A549 (cell line): ENCODE results near the gene DARS1. TPM values are rescaled to one million over a fixed set of nuclear protein-coding genes. Genes with fewer than 3 reads are reported as not detected.

Experiments used
- ATAC-seq, 2 experiments: fragments of 200-7000 bp in 1 of 2; fragments of >200 bp in 1 of 2; cut with Nextera tagmentation in 1 of 2; cut with Tn5 transposase in 1 of 2; 3 replicates each; pipeline versions ENCODE4 v1.8.0 to v1.9.1; 2018 to 2020; ENCODE audit warnings: mild to moderate bottlenecking in 1 of 2, moderate library complexity in 1 of 2
- CTCF ChIA-PET: fragments of 300-600 bp; sonication (Branson Sonifier 250); formaldehyde crosslinking; extraction: SDS; loops from one replicate; lab custom pipeline; 2021; ENCODE audit warnings: antibody characterized with exemption, inconsistent platforms; lab: Yijun Ruan, JAX
- POLR2A ChIA-PET: fragments of 350-600 bp; formaldehyde crosslinking; extraction: SDS; loops from one replicate; lab custom pipeline; 2021; ENCODE audit warnings: antibody characterized with exemption, inconsistent platforms; lab: Yijun Ruan, JAX
- DNase-seq, 2 experiments: peaks; one replicate each; pipeline versions ENCODE4 v3.0.0 to v3.0.0-alpha.2; 2011 to 2016; ENCODE audit warnings: low read depth in 1 of 2, low spot score in 1 of 2
- FAIRE-seq: peaks from 2 replicates; lab custom pipeline; 2011; peaks lifted over from hg19 to GRCh38; lab: Jason Lieb, UNC
- H3K27ac ChIP-seq, 2 experiments: fragments of >200 bp; sonication (Bioruptor Twin); formaldehyde crosslinking; 3 replicates each; pipeline ENCODE4 v1.5.1; 2016 to 2017
- H3K4me1 ChIP-seq: fragments of >200 bp; sonication (Bioruptor Twin); formaldehyde crosslinking; 3 replicates; pipeline ENCODE4 v1.6.1; 2016
- H3K4me2 ChIP-seq: fragments of >200 bp; sonication (Bioruptor Twin); formaldehyde crosslinking; 3 replicates; pipeline ENCODE4 v1.6.1; 2016
- H3K4me3 ChIP-seq: fragments of >200 bp; sonication (Bioruptor Twin); formaldehyde crosslinking; 3 replicates; pipeline ENCODE4 v1.5.1; 2016
- H3K9me3 ChIP-seq: fragments of >200 bp; sonication (Bioruptor Twin); formaldehyde crosslinking; 3 replicates; pipeline ENCODE4 v1.6.1; 2016
- BHLHE40 ChIP-seq: IDR thresholded peaks from 2 replicates; pipeline ENCODE4 v1.6.1; 2012; ENCODE audit warnings: low read depth, low read length, inconsistent platforms
- CBX2 ChIP-seq: fragments of 200-600 bp; sonication (generic); IDR thresholded peaks from 2 replicates; pipeline ENCODE4 v1.6.1; 2016; ENCODE audit warnings: low read depth, mild to moderate bottlenecking, borderline replicate concordance
- CEBPB ChIP-seq, 2 experiments: fragments of >200 bp in 1 of 2; sonication (Bioruptor Twin) in 1 of 2; formaldehyde crosslinking in 1 of 2; IDR thresholded peaks; 2 replicates each; pipeline ENCODE4 v1.6.1; 2012 to 2016
- EHMT2 ChIP-seq: fragments of 200-600 bp; sonication (generic); IDR thresholded peaks from 2 replicates; pipeline ENCODE4 v1.6.1; 2016; ENCODE audit warnings: antibody characterized with exemption, low read depth, mild to moderate bottlenecking, moderate library complexity
- EP300 ChIP-seq, 2 experiments: fragments of >200 bp; sonication (Bioruptor Twin); formaldehyde crosslinking; IDR thresholded peaks; 2 replicates in 1 of 2; 3 replicates in 1 of 2; pipeline ENCODE4 v1.6.1; 2016 to 2017
- ESRRA ChIP-seq: fragments of 150-350 bp; IDR thresholded peaks from 2 replicates; pipeline ENCODE4 v1.6.1; 2014; ENCODE audit warnings: mild to moderate bottlenecking, low read length, borderline replicate concordance
- FOSL2 ChIP-seq, 2 experiments: fragments of 450-650 bp in 1 of 2; fragments of >200 bp in 1 of 2; sonication (Bioruptor Twin) in 1 of 2; formaldehyde crosslinking; IDR thresholded peaks; 2 replicates each; pipeline versions ENCODE4 v1.5.0 to v1.6.1; 2016 to 2020; ENCODE audit warnings: mild to moderate bottlenecking in 1 of 2, moderate library complexity in 1 of 2
- GATA3 ChIP-seq: IDR thresholded peaks from 2 replicates; pipeline ENCODE4 v1.6.1; 2012; ENCODE audit warnings: borderline replicate concordance
- HDAC2 ChIP-seq: fragments of 200-600 bp; sonication (generic); IDR thresholded peaks from 2 replicates; pipeline ENCODE4 v1.6.1; 2016
- HOXB13 ChIP-seq: fragments of 250-450 bp; sonication (Bioruptor Pico); IDR thresholded peaks from 2 replicates; pipeline ENCODE4 v1.5.0; 2020; ENCODE audit warnings: low read depth, mild to moderate bottlenecking, moderate library complexity
- HOXB5 ChIP-seq: fragments of 250-450 bp; sonication (Bioruptor Pico); IDR thresholded peaks from 2 replicates; pipeline ENCODE4 v1.5.0; 2020; ENCODE audit warnings: mild to moderate bottlenecking, moderate library complexity
- KDM5A ChIP-seq: fragments of 200-600 bp; sonication (generic); IDR thresholded peaks from 2 replicates; pipeline ENCODE4 v1.6.1; 2016; ENCODE audit warnings: antibody characterized with exemption, mild to moderate bottlenecking
- MAZ ChIP-seq: fragments of 150-350 bp; IDR thresholded peaks from 2 replicates; pipeline ENCODE4 v1.6.1; 2014; ENCODE audit warnings: antibody characterized with exemption, low read depth, low read length, borderline replicate concordance
- NFE2L2 ChIP-seq: fragments of 150-350 bp; conservative IDR thresholded peaks from 2 replicates; pipeline ENCODE4 v1.6.1; 2014; ENCODE audit warnings: low read length
- NR3C1 ChIP-seq: fragments of >200 bp; sonication (Bioruptor Twin); formaldehyde crosslinking; IDR thresholded peaks from 3 replicates; pipeline ENCODE4 v1.6.1; 2017
- PHF8 ChIP-seq: fragments of 200-600 bp; sonication (generic); IDR thresholded peaks from 2 replicates; pipeline ENCODE4 v1.6.1; 2016; ENCODE audit warnings: low read depth, mild to moderate bottlenecking, antibody characterized with exemption, moderate library complexity, borderline replicate concordance
- POLR2A ChIP-seq: IDR thresholded peaks from 2 replicates; pipeline ENCODE4 v1.6.1; 2012; ENCODE audit warnings: mild to moderate bottlenecking, low read length
- POLR2AphosphoS2 ChIP-seq: conservative IDR thresholded peaks from 2 replicates; pipeline ENCODE4 v1.6.1; 2012; ENCODE audit warnings: low read length, improper control_type of control experiment, inconsistent platforms
- RARB ChIP-seq: fragments of 250-450 bp; sonication (Bioruptor Pico); IDR thresholded peaks from 2 replicates; pipeline ENCODE4 v1.8.0; 2021; ENCODE audit warnings: mild to moderate bottlenecking, moderate library complexity
- RFX5 ChIP-seq: fragments of 450-650 bp; IDR thresholded peaks from 2 replicates; pipeline ENCODE4 v1.7.1; 2014; ENCODE audit warnings: antibody characterized with exemption, mild to moderate bottlenecking, moderate library complexity
- TFCP2L1 ChIP-seq: fragments of 250-450 bp; sonication (Bioruptor Pico); IDR thresholded peaks from 2 replicates; pipeline ENCODE4 v1.5.0; 2021; ENCODE audit warnings: mild to moderate bottlenecking
- ZC3H11A ChIP-seq: fragments of 450-650 bp; IDR thresholded peaks from 2 replicates; pipeline ENCODE4 v1.6.1; 2014; ENCODE audit warnings: antibody characterized with exemption, mild to moderate bottlenecking
- ZNF302 ChIP-seq: fragments of 250-450 bp; sonication (Bioruptor Pico); IDR thresholded peaks from 2 replicates; pipeline ENCODE4 v1.9.0; 2021; ENCODE audit warnings: inconsistent platforms, mild to moderate bottlenecking, moderate library complexity
- ZSCAN20 ChIP-seq: fragments of 250-450 bp; sonication (Bioruptor Pico); IDR thresholded peaks from 2 replicates; pipeline ENCODE4 v1.8.0; 2022; ENCODE audit warnings: mild to moderate bottlenecking, moderate library complexity
- WGBS: methylation state at CpG from one replicate; pipeline ENCODE4 v1.1.6; 2017; ENCODE audit errors: missing lambda C conversion rate; 5-methylcytosine and 5-hydroxymethylcytosine counted together
- polyA plus RNA-seq, 4 experiments: library from polyadenylated mRNA; depleted of rRNA in 3 of 4; stranded (reverse); fragments of >200 nt; fragmentation: RNase III in 1 of 4; extraction: RNeasy Plus Mini Kit Qiagen cat#74134 plus additional on column Dnase treatment in 1 of 4; gene quantifications; 2 replicates in 3 of 4; 3 replicates in 1 of 4; pipeline ENCODE4 v1.2.3, GENCODE V29; 2011 to 2017
- TF ChIP-seq, protein P1 (sequence below): fragments of 250-450 bp; sonication (Bioruptor Pico); IDR thresholded peaks from 2 replicates; pipeline ENCODE4 v1.5.0; 2021; ENCODE audit warnings: mild to moderate bottlenecking, moderate library complexity, borderline replicate concordance
- TF ChIP-seq, protein P2 (sequence below): fragments of 200-600 bp; sonication (generic); IDR thresholded peaks from 2 replicates; pipeline ENCODE4 v1.6.1; 2016; ENCODE audit warnings: antibody characterized with exemption, mild to moderate bottlenecking, moderate library complexity
- TF ChIP-seq, protein P3 (sequence below): fragments of >200 bp; sonication (Bioruptor Twin); formaldehyde crosslinking; IDR thresholded peaks from 3 replicates; pipeline ENCODE4 v1.5.1; 2016
- TF ChIP-seq, protein P4 (sequence below): IDR thresholded peaks from 2 replicates; pipeline ENCODE4 v1.6.1; 2012; ENCODE audit warnings: low read depth, borderline replicate concordance

The DARS1 gene
- polyA plus RNA-seq, 2 of the 4 experiments (the other 2 are of a cell fraction): 83.8 to 130 TPM

DNA sequence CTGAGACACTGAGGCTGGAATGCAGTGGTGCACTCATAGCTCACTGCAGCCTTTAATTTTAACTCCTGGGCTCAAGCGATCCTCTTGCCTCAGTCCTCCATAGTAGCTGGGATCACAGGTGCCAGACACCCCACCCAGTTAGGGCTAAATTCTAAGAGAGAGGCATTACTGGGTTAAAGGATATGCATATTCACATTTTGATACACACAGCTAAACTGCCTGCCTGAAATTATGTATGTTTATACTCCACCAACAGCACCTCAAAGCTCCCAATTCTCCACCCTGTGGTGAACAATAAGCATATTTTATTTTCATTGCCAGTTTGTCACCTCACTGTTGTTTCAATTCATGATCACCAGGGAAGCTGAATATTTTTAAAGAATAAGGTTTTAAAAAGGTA is 90.5 kb downstream of the DARS1 start:
- Histone ChIP-seq H3K9me3 (no peaks in the 10 kb centered on the region), H3K4me3 (no peak overlapping the region), H3K27ac (no peak overlapping the region), H3K4me2 (no peak overlapping the region), H3K4me1 (no peaks in the 10 kb centered on the region)
- no peak for DNase-seq
- TF ChIP-seq PHF8 (no peak), HOXB13 (CRISPR knock-in tag) (no peak), BHLHE40 (no peak), NR3C1 (no peak), GATA3 (no peak), EP300 (IDR thresholded peaks at IDR 0.05) (no peak), FOSL2 (IDR thresholded peaks at IDR 0.05) (no peak), FOSL2 (CRISPR knock-in tag; IDR thresholded peaks at IDR 0.05) (no peak), MAZ (no peak), HOXB5 (CRISPR knock-in tag) (no peak), NFE2L2 (no peak), CEBPB (IDR thresholded peaks at IDR 0.05) (no peak)
- TF ChIP-seq, protein P1, sequence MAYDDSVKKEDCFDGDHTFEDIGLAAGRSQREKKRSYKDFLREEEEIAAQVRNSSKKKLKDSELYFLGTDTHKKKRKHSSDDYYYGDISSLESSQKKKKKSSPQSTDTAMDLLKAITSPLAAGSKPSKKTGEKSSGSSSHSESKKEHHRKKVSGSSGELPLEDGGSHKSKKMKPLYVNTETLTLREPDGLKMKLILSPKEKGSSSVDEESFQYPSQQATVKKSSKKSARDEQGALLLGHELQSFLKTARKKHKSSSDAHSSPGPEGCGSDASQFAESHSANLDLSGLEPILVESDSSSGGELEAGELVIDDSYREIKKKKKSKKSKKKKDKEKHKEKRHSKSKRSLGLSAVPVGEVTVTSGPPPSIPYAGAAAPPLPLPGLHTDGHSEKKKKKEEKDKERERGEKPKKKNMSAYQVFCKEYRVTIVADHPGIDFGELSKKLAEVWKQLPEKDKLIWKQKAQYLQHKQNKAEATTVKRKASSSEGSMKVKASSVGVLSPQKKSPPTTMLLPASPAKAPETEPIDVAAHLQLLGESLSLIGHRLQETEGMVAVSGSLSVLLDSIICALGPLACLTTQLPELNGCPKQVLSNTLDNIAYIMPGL (CRISPR knock-in tag): no peak
- TF ChIP-seq, protein P2, sequence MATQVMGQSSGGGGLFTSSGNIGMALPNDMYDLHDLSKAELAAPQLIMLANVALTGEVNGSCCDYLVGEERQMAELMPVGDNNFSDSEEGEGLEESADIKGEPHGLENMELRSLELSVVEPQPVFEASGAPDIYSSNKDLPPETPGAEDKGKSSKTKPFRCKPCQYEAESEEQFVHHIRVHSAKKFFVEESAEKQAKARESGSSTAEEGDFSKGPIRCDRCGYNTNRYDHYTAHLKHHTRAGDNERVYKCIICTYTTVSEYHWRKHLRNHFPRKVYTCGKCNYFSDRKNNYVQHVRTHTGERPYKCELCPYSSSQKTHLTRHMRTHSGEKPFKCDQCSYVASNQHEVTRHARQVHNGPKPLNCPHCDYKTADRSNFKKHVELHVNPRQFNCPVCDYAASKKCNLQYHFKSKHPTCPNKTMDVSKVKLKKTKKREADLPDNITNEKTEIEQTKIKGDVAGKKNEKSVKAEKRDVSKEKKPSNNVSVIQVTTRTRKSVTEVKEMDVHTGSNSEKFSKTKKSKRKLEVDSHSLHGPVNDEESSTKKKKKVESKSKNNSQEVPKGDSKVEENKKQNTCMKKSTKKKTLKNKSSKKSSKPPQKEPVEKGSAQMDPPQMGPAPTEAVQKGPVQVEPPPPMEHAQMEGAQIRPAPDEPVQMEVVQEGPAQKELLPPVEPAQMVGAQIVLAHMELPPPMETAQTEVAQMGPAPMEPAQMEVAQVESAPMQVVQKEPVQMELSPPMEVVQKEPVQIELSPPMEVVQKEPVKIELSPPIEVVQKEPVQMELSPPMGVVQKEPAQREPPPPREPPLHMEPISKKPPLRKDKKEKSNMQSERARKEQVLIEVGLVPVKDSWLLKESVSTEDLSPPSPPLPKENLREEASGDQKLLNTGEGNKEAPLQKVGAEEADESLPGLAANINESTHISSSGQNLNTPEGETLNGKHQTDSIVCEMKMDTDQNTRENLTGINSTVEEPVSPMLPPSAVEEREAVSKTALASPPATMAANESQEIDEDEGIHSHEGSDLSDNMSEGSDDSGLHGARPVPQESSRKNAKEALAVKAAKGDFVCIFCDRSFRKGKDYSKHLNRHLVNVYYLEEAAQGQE: no peak
- no peak for FAIRE-seq
- WGBS: 100% methylated on average over 1 of the region's 1 CpG
- ChIA-PET CTCF (interaction anchor here (0.6 to 1.9 kb wide), 4 partner anchors 9 to 890 kb away, joined by 3 to 7 read pairs (median 3); no protein-coding TSS in a partner anchor), POLR2A (no interaction called here)
- no peak for ATAC-seq

DNA sequence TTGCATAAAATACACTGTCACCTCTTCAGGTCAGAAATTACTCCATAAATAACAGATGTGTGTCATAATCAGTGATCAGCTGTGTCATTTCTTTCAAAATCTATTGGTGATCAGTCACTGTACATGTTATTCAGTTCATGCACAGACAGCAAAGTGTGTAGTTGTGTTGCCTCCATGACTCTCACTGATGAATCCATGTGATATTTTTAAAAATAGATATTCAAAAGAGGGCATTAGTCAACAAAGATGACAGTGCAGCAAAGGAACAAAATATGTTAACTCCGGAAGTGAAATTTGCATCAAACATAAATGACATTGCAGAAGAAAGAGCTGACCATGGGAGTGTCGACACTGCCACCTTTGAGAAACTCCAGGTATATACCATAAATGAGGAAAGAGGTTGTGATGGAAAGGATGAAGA is 92.0 kb downstream of the DARS1 start:
- Histone ChIP-seq H3K4me2 (no peak overlapping the region), H3K27ac (no peak overlapping the region), H3K9me3 (no peaks in the 10 kb centered on the region), H3K4me3 (no peak overlapping the region), H3K4me1 (no peaks in the 10 kb centered on the region)
- ChIA-PET POLR2A (no interaction called here), CTCF (interaction anchor here (0.7 to 0.8 kb wide), 2 partner anchors 15 to 78 kb away, joined by 3 read pairs; no protein-coding TSS in a partner anchor)
- DNase-seq (no peak), ATAC-seq (no peak), FAIRE-seq (no peak)
- TF ChIP-seq BHLHE40 (no peak), HOXB5 (CRISPR knock-in tag) (no peak), RFX5 (no peak)
- WGBS: 69% methylated on average over 2 of the region's 2 CpGs

DNA sequence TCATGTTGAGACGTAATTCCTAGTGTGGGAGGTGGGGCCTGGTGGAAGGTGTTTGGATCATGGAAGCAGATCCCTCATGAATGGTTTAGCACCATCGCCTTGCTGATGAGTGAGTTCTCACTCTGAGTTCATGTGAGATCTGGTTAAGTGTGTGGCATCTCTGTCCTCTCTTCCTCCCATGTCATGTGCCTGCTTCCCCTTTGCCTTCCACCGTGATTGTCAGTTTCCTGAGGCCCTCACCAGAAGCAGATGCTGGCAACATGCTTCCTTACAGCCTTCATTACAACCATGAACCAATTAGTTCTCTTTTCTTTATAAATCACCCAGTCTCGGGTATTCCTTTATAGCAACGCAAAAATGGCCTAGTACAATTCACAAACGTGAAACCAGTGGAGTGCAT is 94.6 kb downstream of the DARS1 start:
- no peak for DNase-seq
- ChIA-PET POLR2A (no interaction called here), CTCF (no interaction called here)
- ATAC-seq: no peak
- no peak overlapping the region for H3K27ac ChIP-seq
- H3K4me2 ChIP-seq: no peak overlapping the region
- no peaks in the 10 kb centered on the region for H3K9me3 ChIP-seq
- no peak for FAIRE-seq
- no peak overlapping the region for H3K4me3 ChIP-seq
- WGBS: 53% methylated on average over 6 of the region's 6 CpGs
- H3K4me1 ChIP-seq: no peaks in the 10 kb centered on the region
- TF ChIP-seq ZC3H11A: no peak
- TF ChIP-seq, protein P3, sequence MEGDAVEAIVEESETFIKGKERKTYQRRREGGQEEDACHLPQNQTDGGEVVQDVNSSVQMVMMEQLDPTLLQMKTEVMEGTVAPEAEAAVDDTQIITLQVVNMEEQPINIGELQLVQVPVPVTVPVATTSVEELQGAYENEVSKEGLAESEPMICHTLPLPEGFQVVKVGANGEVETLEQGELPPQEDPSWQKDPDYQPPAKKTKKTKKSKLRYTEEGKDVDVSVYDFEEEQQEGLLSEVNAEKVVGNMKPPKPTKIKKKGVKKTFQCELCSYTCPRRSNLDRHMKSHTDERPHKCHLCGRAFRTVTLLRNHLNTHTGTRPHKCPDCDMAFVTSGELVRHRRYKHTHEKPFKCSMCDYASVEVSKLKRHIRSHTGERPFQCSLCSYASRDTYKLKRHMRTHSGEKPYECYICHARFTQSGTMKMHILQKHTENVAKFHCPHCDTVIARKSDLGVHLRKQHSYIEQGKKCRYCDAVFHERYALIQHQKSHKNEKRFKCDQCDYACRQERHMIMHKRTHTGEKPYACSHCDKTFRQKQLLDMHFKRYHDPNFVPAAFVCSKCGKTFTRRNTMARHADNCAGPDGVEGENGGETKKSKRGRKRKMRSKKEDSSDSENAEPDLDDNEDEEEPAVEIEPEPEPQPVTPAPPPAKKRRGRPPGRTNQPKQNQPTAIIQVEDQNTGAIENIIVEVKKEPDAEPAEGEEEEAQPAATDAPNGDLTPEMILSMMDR: no peak
- no peak for TF ChIP-seq ZNF302 (CRISPR knock-in tag)
- no peak for TF ChIP-seq POLR2AphosphoS2
- TF ChIP-seq HDAC2: no peak
- TF ChIP-seq NFE2L2: no peak
- no peak for TF ChIP-seq RFX5
- no peak for TF ChIP-seq EP300 (IDR thresholded peaks at IDR 0.05)
- TF ChIP-seq MAZ: no peak
- no peak for TF ChIP-seq EHMT2
- no peak for TF ChIP-seq CBX2
- TF ChIP-seq PHF8: no peak
- no peak for TF ChIP-seq POLR2A
- no peak for TF ChIP-seq ZSCAN20 (CRISPR knock-in tag)
- no peak for TF ChIP-seq KDM5A
- no peak for TF ChIP-seq RARB (CRISPR knock-in tag)
- TF ChIP-seq TFCP2L1: no peak
- TF ChIP-seq, protein P4, sequence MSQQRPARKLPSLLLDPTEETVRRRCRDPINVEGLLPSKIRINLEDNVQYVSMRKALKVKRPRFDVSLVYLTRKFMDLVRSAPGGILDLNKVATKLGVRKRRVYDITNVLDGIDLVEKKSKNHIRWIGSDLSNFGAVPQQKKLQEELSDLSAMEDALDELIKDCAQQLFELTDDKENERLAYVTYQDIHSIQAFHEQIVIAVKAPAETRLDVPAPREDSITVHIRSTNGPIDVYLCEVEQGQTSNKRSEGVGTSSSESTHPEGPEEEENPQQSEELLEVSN: no peak
- no peak for TF ChIP-seq ESRRA
